Measurements from ENCODE around the gene ABLIM2.

DNA sequence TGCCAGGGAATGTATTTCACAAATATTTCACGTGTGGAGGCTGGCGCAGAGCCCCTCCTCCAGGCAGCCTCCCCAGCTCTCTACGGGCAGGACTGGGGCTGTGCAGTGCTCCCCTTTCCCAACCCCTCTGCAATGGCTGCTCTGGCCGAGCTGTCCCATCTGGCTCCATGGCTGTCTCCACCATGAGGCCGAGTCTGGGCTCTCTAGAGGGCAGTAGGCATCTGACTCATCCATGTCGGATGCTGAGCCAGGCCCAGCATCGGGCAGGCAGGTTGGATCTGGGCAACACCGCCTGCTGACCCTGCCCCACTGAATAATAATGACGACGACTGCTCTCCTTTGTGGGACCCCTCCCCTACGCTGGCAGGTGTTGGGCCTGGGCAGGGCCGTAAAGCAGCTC lies 29.5 kb upstream of the ABLIM2 start:
- TF ChIP-seq, protein P1, sequence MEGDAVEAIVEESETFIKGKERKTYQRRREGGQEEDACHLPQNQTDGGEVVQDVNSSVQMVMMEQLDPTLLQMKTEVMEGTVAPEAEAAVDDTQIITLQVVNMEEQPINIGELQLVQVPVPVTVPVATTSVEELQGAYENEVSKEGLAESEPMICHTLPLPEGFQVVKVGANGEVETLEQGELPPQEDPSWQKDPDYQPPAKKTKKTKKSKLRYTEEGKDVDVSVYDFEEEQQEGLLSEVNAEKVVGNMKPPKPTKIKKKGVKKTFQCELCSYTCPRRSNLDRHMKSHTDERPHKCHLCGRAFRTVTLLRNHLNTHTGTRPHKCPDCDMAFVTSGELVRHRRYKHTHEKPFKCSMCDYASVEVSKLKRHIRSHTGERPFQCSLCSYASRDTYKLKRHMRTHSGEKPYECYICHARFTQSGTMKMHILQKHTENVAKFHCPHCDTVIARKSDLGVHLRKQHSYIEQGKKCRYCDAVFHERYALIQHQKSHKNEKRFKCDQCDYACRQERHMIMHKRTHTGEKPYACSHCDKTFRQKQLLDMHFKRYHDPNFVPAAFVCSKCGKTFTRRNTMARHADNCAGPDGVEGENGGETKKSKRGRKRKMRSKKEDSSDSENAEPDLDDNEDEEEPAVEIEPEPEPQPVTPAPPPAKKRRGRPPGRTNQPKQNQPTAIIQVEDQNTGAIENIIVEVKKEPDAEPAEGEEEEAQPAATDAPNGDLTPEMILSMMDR (IDR thresholded peaks at IDR 0.05; ENCODE audit: low read length) = no peak
- no peak for TF ChIP-seq EZH2 (optimal IDR thresholded peaks at IDR 0.05; ENCODE audit: low read depth, low read length)
